CD4-positive, alpha-beta memory T cell (primary cell): ENCODE results near the gene LCAT. TPM values are rescaled to one million over a fixed set of nuclear protein-coding genes. Genes with fewer than 3 reads are reported as not detected.

Experiments used
- CTCF ChIA-PET: fragments of 350-600 bp; sonication (Branson Sonifier 250); formaldehyde crosslinking; loops from one replicate; lab custom pipeline; 2021; ENCODE audit warnings: inconsistent platforms; ENCODE audit not compliant: partially characterized antibody; lab: Charles Lee
- POLR2A ChIA-PET: fragments of 350-600 bp; sonication (Branson Sonifier 250); formaldehyde crosslinking; loops from one replicate; lab custom pipeline; 2021; ENCODE audit not compliant: partially characterized antibody; lab: Charles Lee
- DNase-seq, 5 donors: peaks; one replicate each; pipeline versions ENCODE4 v3.0.0 to v3.0.0-alpha.2; 2020 to 2022; ENCODE audit warnings: mixed read lengths in 1 of 5
- H3K27ac ChIP-seq: one replicate; pipeline ENCODE4 v1.7.0; 2013; ENCODE audit warnings: low read depth, low read length
- H3K27me3 ChIP-seq: 2 replicates; pipeline ENCODE4 v1.7.0; 2013; ENCODE audit warnings: mild to moderate bottlenecking, low read length, moderate library complexity; ENCODE audit not compliant: insufficient read depth
- H3K36me3 ChIP-seq: 2 replicates; pipeline ENCODE4 v1.7.0; 2013; ENCODE audit warnings: mild to moderate bottlenecking, low read length, moderate library complexity; ENCODE audit not compliant: insufficient read depth
- H3K4me1 ChIP-seq: 2 replicates; pipeline ENCODE4 v1.7.0; 2013; ENCODE audit warnings: mild to moderate bottlenecking, low read length, moderate library complexity; ENCODE audit not compliant: insufficient read depth
- H3K4me3 ChIP-seq, 2 donors: one replicate each; pipeline ENCODE4 v1.7.0; 2013; ENCODE audit warnings: low read length in 2 of 2, mild to moderate bottlenecking in 1 of 2
- H3K9me3 ChIP-seq, 2 donors: one replicate each; pipeline ENCODE4 v1.7.0; 2013; ENCODE audit warnings: low read length in 2 of 2, control low read depth in 1 of 2; ENCODE audit not compliant: control insufficient read depth in 1 of 2
- H3K27ac Mint-ChIP-seq, 7 donors: one replicate each; pipeline ENCODE4 v1.8.0; 2020 to 2021; ENCODE audit warnings: mixed read lengths in 7 of 7, mild to moderate bottlenecking in 6 of 7, inconsistent platforms in 3 of 7, moderate library complexity in 3 of 7
- H3K27me3 Mint-ChIP-seq, 2 donors: one replicate each; pipeline ENCODE4 v1.8.0; 2020 to 2021; ENCODE audit warnings: mixed read lengths in 2 of 2
- H3K36me3 Mint-ChIP-seq, 2 donors: one replicate each; pipeline ENCODE4 v1.8.0; 2020 to 2021; ENCODE audit warnings: mixed read lengths in 2 of 2, inconsistent platforms in 1 of 2, mild to moderate bottlenecking in 1 of 2
- H3K4me1 Mint-ChIP-seq, 4 donors: one replicate each; pipeline ENCODE4 v1.8.0; 2020 to 2021; ENCODE audit warnings: mixed read lengths in 4 of 4, mild to moderate bottlenecking in 1 of 4
- H3K4me3 Mint-ChIP-seq, 8 donors: one replicate each; pipeline ENCODE4 v1.8.0; 2020 to 2021; ENCODE audit warnings: mixed read lengths in 8 of 8, mild to moderate bottlenecking in 7 of 8, moderate library complexity in 6 of 8, inconsistent platforms in 3 of 8
- H3K9me3 Mint-ChIP-seq, 8 donors: one replicate each; pipeline ENCODE4 v1.8.0; 2020 to 2021; ENCODE audit warnings: mixed read lengths in 8 of 8, mild to moderate bottlenecking in 5 of 8, inconsistent platforms in 3 of 8, moderate library complexity in 1 of 8
- intact Hi-C: fragments of 100-400 bp; cut with micrococcal nuclease; formaldehyde crosslinking; loops from one replicate; pipeline ENCODE4 v1.15.1; 2023
- polyA plus RNA-seq, 2 donors: library from polyadenylated mRNA; unstranded; fragments of 300-500 nt; fragmentation: Illumina TruSeq; gene quantifications; one replicate each; pipeline ENCODE4 v1.2.3, GENCODE V29; 2021
- total RNA-seq, 2 experiments: library from RNA; stranded (reverse); gene quantifications; one replicate each; pipeline ENCODE4 v1.2.3, GENCODE V29; 2021

LCAT gene
- total and polyA plus RNA-seq, 4 experiments from 2014 or later: 1.9 to 20.3 (median 18.2) TPM; not detected in 1

- H3K9me3 Mint-ChIP-seq: no peaks in the 10 kb centered on the region
- ChIA-PET CTCF (no interaction called here), POLR2A (interaction anchor here (0.6 to 5.9 kb wide), 2 partner anchors 11 to 37 kb away, joined by 3 to 44 read pairs; partner anchors contain the start of gene PSMB10)
- H3K4me1 Mint-ChIP-seq: no peaks in the 10 kb centered on the region
- DNase-seq: no peak
- Histone ChIP-seq H3K36me3 (peaks cover 11% of the 10 kb centered on the region), H3K4me3 (no peak overlapping the region), H3K4me1 (no peaks in the 10 kb centered on the region), H3K27ac (no peak overlapping the region), H3K9me3 (no peaks in the 10 kb centered on the region), H3K27me3 (no peaks in the 10 kb centered on the region)
- intact Hi-C loops: no loop called here
- H3K4me3 Mint-ChIP-seq: no peak overlapping the region
- peaks cover 0 to 4% of the 10 kb centered on the region in 2 donors for H3K36me3 Mint-ChIP-seq
- H3K27me3 Mint-ChIP-seq: no peaks in the 10 kb centered on the region
- peak overlapping the region in 2 of 7 donors; percentile 29 to 82 for H3K27ac Mint-ChIP-seq
Measured at GRCh38 chr16:67948015-67948414, 4.1 kb upstream of the LCAT start.

GRCh38 chr16:67946966-67947558, 3.1 kb upstream of the LCAT start:
- no peaks in the 10 kb centered on the region for H3K27me3 Mint-ChIP-seq
- POLR2A ChIA-PET: interaction anchor here (1.4 to 5.9 kb wide), 2 partner anchors 10 to 45 kb away, joined by 3 to 44 read pairs; partner anchors contain the start of gene PSMB10
- H3K36me3 ChIP-seq: peaks cover 10% of the 10 kb centered on the region
- peaks cover 0 to 6% of the 10 kb centered on the region in 2 donors for H3K36me3 Mint-ChIP-seq
- no peak overlapping the region for H3K27ac Mint-ChIP-seq
- CTCF ChIA-PET: no interaction called here
- peaks cover 5% of the 10 kb centered on the region for H3K4me1 ChIP-seq
- no peaks in the 10 kb centered on the region for H3K9me3 ChIP-seq
- no peak for DNase-seq
- intact Hi-C loops: no loop called here
- no peaks in the 10 kb centered on the region for H3K27me3 ChIP-seq
- H3K4me3 Mint-ChIP-seq: no peak overlapping the region
- H3K4me1 Mint-ChIP-seq: peaks cover 2 to 5% (median 3%) of the 10 kb centered on the region in 4 donors
- H3K4me3 ChIP-seq: no peak overlapping the region
- no peak overlapping the region for H3K27ac ChIP-seq
- H3K9me3 Mint-ChIP-seq: no peaks in the 10 kb centered on the region

GRCh38 chr16:67946128-67946569, 2.2 kb upstream of the LCAT start:
- intact Hi-C loops: no loop called here
- Mint-ChIP-seq H3K27ac (no peak overlapping the region), H3K27me3 (no peaks in the 10 kb centered on the region), H3K4me1 (peaks cover 7 to 12% (median 9%) of the 10 kb centered on the region in 4 donors), H3K9me3 (no peaks in the 10 kb centered on the region), H3K36me3 (peaks cover 0 to 6% of the 10 kb centered on the region in 2 donors), H3K4me3 (no peak overlapping the region)
- H3K4me3 ChIP-seq: no peak overlapping the region
- DNase-seq: no peak
- ChIA-PET POLR2A (interaction anchor here (1.4 to 5.9 kb wide), 3 partner anchors 9 to 46 kb away, joined by 3 to 44 read pairs (median 15); partner anchors contain the start of gene PSMB10), CTCF (no interaction called here)
- no peak overlapping the region for H3K27ac ChIP-seq
- H3K27me3 ChIP-seq: no peaks in the 10 kb centered on the region
- no peaks in the 10 kb centered on the region for H3K9me3 ChIP-seq
- H3K36me3 ChIP-seq: peaks cover 5% of the 10 kb centered on the region
- peaks cover 15% of the 10 kb centered on the region for H3K4me1 ChIP-seq

- Mint-ChIP-seq H3K27ac (no peak overlapping the region), H3K9me3 (no peaks in the 10 kb centered on the region), H3K4me3 (no peak overlapping the region), H3K36me3 (peaks cover 0 to 6% of the 10 kb centered on the region in 2 donors), H3K4me1 (peaks cover 7 to 14% (median 10%) of the 10 kb centered on the region in 4 donors), H3K27me3 (no peaks in the 10 kb centered on the region)
- Histone ChIP-seq H3K4me1 (peaks cover 20% of the 10 kb centered on the region), H3K27ac (no peak overlapping the region), H3K36me3 (peaks cover 5% of the 10 kb centered on the region), H3K4me3 (no peak overlapping the region), H3K9me3 (no peaks in the 10 kb centered on the region), H3K27me3 (no peaks in the 10 kb centered on the region)
- CTCF ChIA-PET: interaction anchor here (1.0 to 1.2 kb wide), 2 partner anchors 13 to 129 kb away, joined by 3 read pairs; no protein-coding TSS in a partner anchor
- intact Hi-C loops: no loop called here
- POLR2A ChIA-PET: interaction anchor here (3.0 kb wide), 1 partner anchor 10 kb away, joined by 15 read pairs; no protein-coding TSS in a partner anchor
- DNase-seq: no peak
Measured at GRCh38 chr16:67945392-67945933, 1.5 kb upstream of the LCAT start.

DNA sequence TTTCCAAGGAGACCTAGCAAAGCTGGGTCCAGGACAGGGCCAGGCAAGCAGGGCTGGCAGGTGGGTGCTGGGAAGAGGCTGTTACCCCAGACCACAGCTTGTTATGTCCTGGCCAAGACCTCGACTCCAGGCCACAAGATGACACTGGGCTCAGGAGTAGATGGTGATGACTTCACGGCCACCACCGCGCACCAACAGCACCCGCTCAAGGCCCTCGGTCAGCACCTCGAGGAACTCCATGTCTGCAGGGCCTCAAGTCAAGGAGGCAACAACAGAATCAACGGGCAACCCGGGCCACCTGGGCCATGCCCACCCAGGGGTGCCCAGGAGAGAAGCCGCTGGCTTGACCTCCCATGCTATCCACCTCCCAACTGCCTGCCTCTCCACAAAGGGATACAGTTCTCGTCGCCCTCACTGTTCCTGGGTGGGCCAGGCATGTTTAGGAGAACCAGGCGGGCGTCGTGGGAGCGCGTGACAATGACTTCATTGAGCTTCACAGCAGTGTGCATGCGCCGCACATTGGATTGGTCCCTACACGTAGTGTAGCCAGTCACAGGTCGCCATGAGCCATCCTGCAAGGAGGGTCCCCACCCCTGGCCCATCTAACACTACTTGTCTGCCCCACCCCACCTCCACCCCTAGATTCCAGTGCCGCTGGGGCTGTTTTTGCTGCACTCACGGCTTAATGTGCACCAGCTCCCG, 921 bp upstream of the LCAT start:
- peaks cover 26% of the 10 kb centered on the region for H3K4me1 ChIP-seq
- H3K9me3 ChIP-seq: no peaks in the 10 kb centered on the region
- Mint-ChIP-seq H3K9me3 (no peaks in the 10 kb centered on the region), H3K36me3 (peaks cover 0 to 6% of the 10 kb centered on the region in 2 donors), H3K27ac (no peak overlapping the region), H3K4me3 (no peak overlapping the region), H3K27me3 (no peaks in the 10 kb centered on the region), H3K4me1 (peaks cover 12 to 21% (median 16%) of the 10 kb centered on the region in 4 donors)
- H3K27ac ChIP-seq: no peak overlapping the region
- H3K4me3 ChIP-seq: no peak overlapping the region
- intact Hi-C loops: no loop called here
- peaks cover 5% of the 10 kb centered on the region for H3K36me3 ChIP-seq
- DNase-seq: no peak
- ChIA-PET CTCF (interaction anchor here (1.0 to 1.2 kb wide), 2 partner anchors 12 to 129 kb away, joined by 3 read pairs; no protein-coding TSS in a partner anchor), POLR2A (interaction anchor here (3.0 kb wide), 1 partner anchor 10 kb away, joined by 15 read pairs; no protein-coding TSS in a partner anchor)
- H3K27me3 ChIP-seq: no peaks in the 10 kb centered on the region

DNA sequence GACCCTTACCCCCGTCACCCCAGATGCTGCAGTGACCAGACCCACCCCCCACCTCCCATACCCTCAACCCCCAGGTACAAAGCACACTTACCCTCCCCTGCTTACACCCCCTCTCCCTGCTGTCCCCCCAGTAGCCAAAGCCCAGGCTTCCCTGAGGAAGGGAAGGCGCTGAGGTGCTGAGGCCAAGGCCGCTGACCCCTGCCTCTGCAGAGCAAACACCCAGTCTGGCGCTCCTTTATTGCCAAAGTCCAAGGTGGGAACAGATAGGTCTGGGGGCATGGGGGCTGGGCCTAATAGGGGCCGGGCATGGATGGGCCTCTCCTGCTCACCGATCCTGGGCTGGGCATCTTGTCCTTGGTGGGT, 683 bp downstream of the LCAT start:
- Histone ChIP-seq H3K27ac (no peak overlapping the region), H3K4me3 (no peak overlapping the region), H3K36me3 (peaks cover 5% of the 10 kb centered on the region), H3K27me3 (no peaks in the 10 kb centered on the region), H3K9me3 (no peaks in the 10 kb centered on the region), H3K4me1 (peaks cover 33% of the 10 kb centered on the region)
- Mint-ChIP-seq H3K4me3 (no peak overlapping the region), H3K4me1 (peaks cover 14 to 29% (median 22%) of the 10 kb centered on the region in 4 donors), H3K27me3 (no peaks in the 10 kb centered on the region), H3K9me3 (no peaks in the 10 kb centered on the region), H3K36me3 (peaks cover 0 to 6% of the 10 kb centered on the region in 2 donors), H3K27ac (peak overlapping the region in 1 of 7 donors; percentile 70)
- intact Hi-C loops: no loop called here
- CTCF ChIA-PET: interaction anchor here (0.9 to 1.3 kb wide), 2 partner anchors 30 to 37 kb away, joined by 3 read pairs; partner anchors contain the start of gene DPEP3
- no peak for DNase-seq
- POLR2A ChIA-PET: interaction anchor here (3.0 kb wide), 1 partner anchor 8 kb away, joined by 15 read pairs; no protein-coding TSS in a partner anchor
